Transverse colon (tissue), 4 donors: Measurements from ENCODE around the gene TRIM16. TPM values are rescaled to one million over a fixed set of nuclear protein-coding genes. Genes with fewer than 3 reads are reported as not detected.

Experiments used
- DNase-seq: peaks from one replicate; pipeline ENCODE4 v3.0.0-alpha.2; 2019
- H3K27ac ChIP-seq, 4 donors: fragments of 200-600 bp; sonication (generic); 2 replicates each; pipeline ENCODE4 v1.5.1; 2016 to 2018; ENCODE audit warnings: inconsistent platforms in 4 of 4
- H3K27me3 ChIP-seq: fragments of 200-600 bp; sonication (generic); 2 replicates; pipeline ENCODE4 v1.5.1; 2017; ENCODE audit warnings: inconsistent platforms
- H3K36me3 ChIP-seq, 4 donors: fragments of 200-600 bp; sonication (generic); 2 replicates each; pipeline ENCODE4 v1.5.1; 2017 to 2019; ENCODE audit warnings: inconsistent platforms in 4 of 4
- H3K4me1 ChIP-seq, 4 donors: fragments of 200-600 bp; sonication (generic); 2 replicates each; pipeline ENCODE4 v1.5.1; 2017 to 2020; ENCODE audit warnings: inconsistent platforms in 4 of 4
- H3K4me3 ChIP-seq, 4 donors: fragments of 200-600 bp; sonication (generic); 1 replicate in 1 of 4; 2 replicates in 3 of 4; pipeline versions ENCODE4 v1.5.1 to v1.6.1; 2017 to 2019; ENCODE audit warnings: inconsistent platforms in 4 of 4
- H3K9me3 ChIP-seq, 2 donors: fragments of 200-600 bp; sonication (generic); 2 replicates each; pipeline ENCODE4 v1.5.1; 2017 to 2019; ENCODE audit warnings: inconsistent platforms in 2 of 2
- CTCF ChIP-seq, 5 experiments: fragments of 200-600 bp in 3 of 5; fragments of 450-650 bp in 2 of 5; sonication (generic) in 3 of 5; IDR thresholded peaks; 1 replicate in 2 of 5; 2 replicates in 3 of 5; pipeline ENCODE4 v1.5.1; 2016 to 2017; ENCODE audit warnings: antibody characterized with exemption in 5 of 5, inconsistent platforms in 3 of 5, mild to moderate bottlenecking in 2 of 5, moderate library complexity in 1 of 5
- EP300 ChIP-seq: sonication (generic); formaldehyde crosslinking; IDR thresholded peaks from one replicate; pipeline ENCODE4 v1.6.1; 2017; ENCODE audit warnings: antibody characterized with exemption, low read depth
- POLR2A ChIP-seq: fragments of 450-650 bp; IDR thresholded peaks from one replicate; pipeline ENCODE4 v1.6.1; 2016; ENCODE audit warnings: antibody characterized with exemption, mild to moderate bottlenecking, moderate library complexity
- POLR2AphosphoS5 ChIP-seq, 3 donors: sonication (generic); formaldehyde crosslinking; IDR thresholded peaks; one replicate each; pipeline ENCODE4 v1.6.1; 2016; ENCODE audit warnings: antibody characterized with exemption in 3 of 3
- WGBS, 2 donors: methylation state at CpG; one replicate each; pipeline ENCODE4 v1.1.5; 2018; ENCODE audit warnings: low coverage in 1 of 2; 5-methylcytosine and 5-hydroxymethylcytosine counted together
- in situ Hi-C, 4 donors: fragments of 200-750 bp; cut with MboI; loops; one replicate each; pipeline versions ENCODE4 v1.15.0 to v1.15.1; 2017; ENCODE audit warnings: low sequenced_read_pairs in 3 of 4, low pct_ligation_motif_present in 1 of 4, low pct_unique_long_range_greater_than_20kb in 1 of 4
- intact Hi-C: fragments of 100-400 bp; cut with DNase I; formaldehyde crosslinking; loops from one replicate; pipeline ENCODE4 v1.15.1; 2023; ENCODE audit warnings: low total_unique reads
- total RNA-seq, 4 donors: library from RNA; depleted of rRNA; stranded (reverse); fragments of >200 nt; gene quantifications; one replicate each; pipeline ENCODE4 v1.1.0, GENCODE V29; 2016

Gene TRIM16
- total RNA-seq, 4 donors from 2014 or later: 10.1 to 44.2 (median 14.2) TPM

GRCh38 chr17:15663176-15663575, 20.9 kb downstream of the TRIM16 start:
- no peak overlapping the region for H3K27ac ChIP-seq
- intact Hi-C loops (no loop called here), in situ Hi-C loops (no loop called here)
- no peaks in the 10 kb centered on the region for H3K36me3 ChIP-seq
- H3K4me1 ChIP-seq: no peaks in the 10 kb centered on the region
- no peaks in the 10 kb centered on the region for H3K27me3 ChIP-seq
- TF ChIP-seq EP300 (no peak), POLR2AphosphoS5 (IDR thresholded peaks at IDR 0.05) (no peak), POLR2A (no peak), CTCF (IDR thresholded peaks at IDR 0.05) (no peak)
- H3K9me3 ChIP-seq: no peaks in the 10 kb centered on the region
- DNase-seq: no peak
- no peak overlapping the region for H3K4me3 ChIP-seq
- WGBS, 2 donors: 96 to 97% methylated on average over 4 to 6 of the region's 6 CpGs

GRCh38 chr17:15662681-15663080, 21.4 kb downstream of the TRIM16 start:
- no peak overlapping the region for H3K4me3 ChIP-seq
- TF ChIP-seq POLR2AphosphoS5 (IDR thresholded peaks at IDR 0.05) (no peak), EP300 (no peak), POLR2A (no peak), CTCF (IDR thresholded peaks at IDR 0.05) (no peak)
- intact Hi-C loops (no loop called here), in situ Hi-C loops (no loop called here)
- WGBS, 2 donors: 100% methylated on average over 3 of the region's 3 CpGs; no CpG with 5 or more reads in 1 of the 2 donors
- no peak for DNase-seq
- H3K4me1 ChIP-seq: no peaks in the 10 kb centered on the region
- no peak overlapping the region for H3K27ac ChIP-seq
- no peaks in the 10 kb centered on the region for H3K27me3 ChIP-seq
- no peaks in the 10 kb centered on the region for H3K9me3 ChIP-seq
- no peaks in the 10 kb centered on the region for H3K36me3 ChIP-seq

GRCh38 chr17:15660077-15660476, 24.0 kb downstream of the TRIM16 start:
- no peak overlapping the region for H3K4me3 ChIP-seq
- intact Hi-C loops: no loop called here
- no peaks in the 10 kb centered on the region for H3K4me1 ChIP-seq
- no peaks in the 10 kb centered on the region for H3K9me3 ChIP-seq
- in situ Hi-C loops: no loop called here
- TF ChIP-seq EP300 (no peak), POLR2AphosphoS5 (IDR thresholded peaks at IDR 0.05) (no peak), CTCF (IDR thresholded peaks at IDR 0.05) (no peak), POLR2A (no peak)
- H3K36me3 ChIP-seq: no peaks in the 10 kb centered on the region
- DNase-seq: no peak
- no peak overlapping the region for H3K27ac ChIP-seq
- H3K27me3 ChIP-seq: no peaks in the 10 kb centered on the region
- 82 to 93% methylated on average over 2 to 3 of the region's 3 CpGs for WGBS, 2 donors

- WGBS, 2 donors: 82 to 100% methylated on average over 1 to 4 of the region's 4 CpGs
- intact Hi-C loops: no loop called here
- H3K27ac ChIP-seq: no peak overlapping the region
These were observed 24.4 kb downstream of the TRIM16 start for GRCh38 chr17:15659663-15660062.

More at GRCh38 chr17:15659663-15660062, 24.4 kb downstream of the TRIM16 start:
- in situ Hi-C loops: no loop called here
- Histone ChIP-seq H3K4me3 (no peak overlapping the region), H3K27me3 (no peaks in the 10 kb centered on the region), H3K9me3 (no peaks in the 10 kb centered on the region), H3K36me3 (no peaks in the 10 kb centered on the region), H3K4me1 (peaks cover 0 to 3% (median 0%) of the 10 kb centered on the region in 4 donors)
- no peak for TF ChIP-seq POLR2A
- TF ChIP-seq EP300: no peak
- no peak for TF ChIP-seq CTCF (IDR thresholded peaks at IDR 0.05)
- TF ChIP-seq POLR2AphosphoS5 (IDR thresholded peaks at IDR 0.05): no peak
- no peak for DNase-seq
